ENCODE data around the gene LLGL2.
A peak's percentile ranks its signal among the peaks of the same experiment; 100 is the strongest.

The LLGL2 gene

GRCh38 chr17:75601057-75601987 is 75.8 kb downstream of the LLGL2 start:
- no peak overlapping the region for H3K27ac ChIP-seq (ENCODE audit: low read length)
- H2AFZ ChIP-seq (ENCODE audit: low read depth, low read length) = no peak overlapping the region
- H3K9me3 ChIP-seq (ENCODE audit: insufficient read depth, low read length) = no peaks in the 10 kb centered on the region
- H3K4me3 ChIP-seq (ENCODE audit: low read length) = no peak overlapping the region
- peak overlapping the region; percentile 37; the same call in 1 of the 2 replicates for H3K4me2 ChIP-seq (ENCODE audit: low read length)
- TF ChIP-seq EZH2phosphoT487 (IDR thresholded peaks at IDR 0.05; ENCODE audit: low read depth) = no peak
- TF ChIP-seq CTCF (IDR thresholded peaks at IDR 0.05; ENCODE audit: low read depth, low read length) = peak; percentile 85
- no peak overlapping the region for H3K9ac ChIP-seq (ENCODE audit: low read length)
- H3K4me1 ChIP-seq (ENCODE audit: low read length) = peaks cover 2% of the 10 kb centered on the region; the same call in 1 of the 2 replicates
- H4K20me1 ChIP-seq (ENCODE audit: insufficient read depth, low read length) = no peaks in the 10 kb centered on the region
- H3K27me3 ChIP-seq (ENCODE audit: low read depth, low read length) = no peaks in the 10 kb centered on the region; the same call in none of the 2 replicates
- H3K36me3 ChIP-seq (replicated peaks; ENCODE audit: low read depth, low read length) = no peaks in the 10 kb centered on the region
- no peaks in the 10 kb centered on the region for H3K79me2 ChIP-seq (ENCODE audit: low read length)

DNA sequence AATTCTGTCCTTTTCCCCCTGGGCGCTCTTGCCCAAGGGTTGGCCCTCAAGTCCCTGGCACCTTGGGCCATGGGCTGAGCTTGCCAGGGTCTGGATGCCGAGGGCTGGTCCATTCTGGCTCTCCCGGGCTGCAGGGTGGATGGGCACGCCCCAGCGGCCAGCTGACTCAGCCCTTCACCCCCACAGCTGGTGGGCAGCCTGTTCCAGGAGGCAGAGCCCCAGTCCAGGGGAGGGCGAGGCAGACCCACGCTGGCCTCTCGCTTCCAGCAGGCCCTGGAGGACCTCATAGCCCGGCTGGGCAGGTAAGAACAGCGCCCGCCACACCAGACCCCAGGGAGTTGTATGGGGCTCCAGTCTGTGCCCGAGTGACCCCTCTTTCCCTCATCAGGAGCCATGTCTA is 77.1 kb downstream of the LLGL2 start:
- TF ChIP-seq CTCF (IDR thresholded peaks at IDR 0.05; ENCODE audit: low read depth, low read length) (no peak), EZH2phosphoT487 (IDR thresholded peaks at IDR 0.05; ENCODE audit: low read depth) (no peak)
- Histone ChIP-seq H3K9ac (ENCODE audit: low read length) (no peak overlapping the region), H4K20me1 (ENCODE audit: insufficient read depth, low read length) (no peaks in the 10 kb centered on the region), H3K4me1 (ENCODE audit: low read length) (peaks cover 2% of the 10 kb centered on the region; the same call in 1 of the 2 replicates), H3K27me3 (ENCODE audit: low read depth, low read length) (no peaks in the 10 kb centered on the region; the same call in none of the 2 replicates), H3K4me2 (ENCODE audit: low read length) (no peak overlapping the region), H3K9me3 (ENCODE audit: insufficient read depth, low read length) (no peaks in the 10 kb centered on the region), H3K4me3 (ENCODE audit: low read length) (no peak overlapping the region), H3K36me3 (replicated peaks; ENCODE audit: low read depth, low read length) (no peaks in the 10 kb centered on the region), H2AFZ (ENCODE audit: low read depth, low read length) (no peak overlapping the region), H3K79me2 (ENCODE audit: low read length) (no peaks in the 10 kb centered on the region), H3K27ac (ENCODE audit: low read length) (no peak overlapping the region)

GRCh38 chr17:75603123-75603522 is 77.6 kb downstream of the LLGL2 start:
- Histone ChIP-seq H3K4me1 (ENCODE audit: low read length) (peaks cover 2% of the 10 kb centered on the region; the same call in 1 of the 2 replicates), H3K9ac (ENCODE audit: low read length) (no peak overlapping the region), H4K20me1 (ENCODE audit: insufficient read depth, low read length) (no peaks in the 10 kb centered on the region), H3K4me3 (ENCODE audit: low read length) (no peak overlapping the region), H3K27ac (ENCODE audit: low read length) (no peak overlapping the region), H3K4me2 (ENCODE audit: low read length) (no peak overlapping the region), H3K79me2 (ENCODE audit: low read length) (no peaks in the 10 kb centered on the region), H3K27me3 (ENCODE audit: low read depth, low read length) (no peaks in the 10 kb centered on the region; the same call in none of the 2 replicates), H3K9me3 (ENCODE audit: insufficient read depth, low read length) (no peaks in the 10 kb centered on the region), H2AFZ (ENCODE audit: low read depth, low read length) (no peak overlapping the region), H3K36me3 (replicated peaks; ENCODE audit: low read depth, low read length) (no peaks in the 10 kb centered on the region)
- TF ChIP-seq CTCF (IDR thresholded peaks at IDR 0.05; ENCODE audit: low read depth, low read length) (no peak), EZH2phosphoT487 (IDR thresholded peaks at IDR 0.05; ENCODE audit: low read depth) (no peak)

GRCh38 chr17:75604034-75604695 is 78.7 kb downstream of the LLGL2 start:
- H3K27ac ChIP-seq (ENCODE audit: low read length) = no peak overlapping the region
- no peaks in the 10 kb centered on the region for H3K9me3 ChIP-seq (ENCODE audit: insufficient read depth, low read length)
- peaks cover 2% of the 10 kb centered on the region; the same call in 1 of the 2 replicates for H3K4me1 ChIP-seq (ENCODE audit: low read length)
- no peak overlapping the region for H3K4me3 ChIP-seq (ENCODE audit: low read length)
- no peaks in the 10 kb centered on the region for H4K20me1 ChIP-seq (ENCODE audit: insufficient read depth, low read length)
- no peak overlapping the region for H3K4me2 ChIP-seq (ENCODE audit: low read length)
- H3K9ac ChIP-seq (ENCODE audit: low read length) = no peak overlapping the region
- H3K36me3 ChIP-seq (replicated peaks; ENCODE audit: low read depth, low read length) = no peaks in the 10 kb centered on the region
- H3K79me2 ChIP-seq (ENCODE audit: low read length) = no peaks in the 10 kb centered on the region
- TF ChIP-seq CTCF (IDR thresholded peaks at IDR 0.05; ENCODE audit: low read depth, low read length) (no peak), EZH2phosphoT487 (IDR thresholded peaks at IDR 0.05; ENCODE audit: low read depth) (no peak)
- no peaks in the 10 kb centered on the region; the same call in none of the 2 replicates for H3K27me3 ChIP-seq (ENCODE audit: low read depth, low read length)
- no peak overlapping the region for H2AFZ ChIP-seq (ENCODE audit: low read depth, low read length)

Data from OCI-LY3 (cell line).